Tibial artery (tissue), 4 donors: ENCODE data around the gene ELOVL1.
A peak's percentile ranks its signal among the peaks of the same experiment; 100 is the strongest.

Experiments
- DNase-seq, 2 donors: peaks; one replicate each; pipeline ENCODE4 v3.0.0-alpha.2; 2019
- H3K27ac ChIP-seq, 2 donors: fragments of 200-600 bp; sonication (generic) in 1 of 2; 1 replicate in 1 of 2; 2 replicates in 1 of 2; pipeline ENCODE4 v1.5.1; 2018 to 2019; ENCODE audit warnings: mild to moderate bottlenecking in 1 of 2
- H3K27me3 ChIP-seq, 2 donors: fragments of 200-600 bp; sonication (generic) in 1 of 2; one replicate each; pipeline versions ENCODE4 v1.5.1 to v1.6.0; 2016 to 2019
- H3K36me3 ChIP-seq, 3 donors: fragments of 200-600 bp; sonication (generic) in 2 of 3; one replicate each; pipeline ENCODE4 v1.5.1; 2016 to 2019; ENCODE audit warnings: mild to moderate bottlenecking in 2 of 3
- H3K4me1 ChIP-seq, 4 donors: fragments of 200-600 bp; sonication (generic) in 2 of 4; 1 replicate in 3 of 4; 2 replicates in 1 of 4; pipeline ENCODE4 v1.5.1; 2016 to 2019
- H3K4me3 ChIP-seq, 2 donors: fragments of 200-600 bp; sonication (generic) in 1 of 2; 1 replicate in 1 of 2; 2 replicates in 1 of 2; pipeline ENCODE4 v1.5.1; 2018 to 2019; ENCODE audit warnings: mild to moderate bottlenecking in 2 of 2
- H3K9me3 ChIP-seq, 3 donors: fragments of 200-600 bp; sonication (generic) in 1 of 3; one replicate each; pipeline ENCODE4 v1.5.1; 2016 to 2019
- intact Hi-C: fragments of 100-400 bp; cut with DNase I; formaldehyde crosslinking; loops from one replicate; pipeline ENCODE4 v1.15.0; 2023; ENCODE audit warnings: low total_unique reads
- TF ChIP-seq, protein P1 (sequence below), 2 experiments: fragments of 200-600 bp in 1 of 2; fragments of 450-650 bp in 1 of 2; IDR thresholded peaks; one replicate each; pipeline ENCODE4 v1.5.1; 2017 to 2019; ENCODE audit warnings: antibody characterized with exemption in 2 of 2, mild to moderate bottlenecking in 1 of 2, moderate library complexity in 1 of 2

The ELOVL1 gene

DNA sequence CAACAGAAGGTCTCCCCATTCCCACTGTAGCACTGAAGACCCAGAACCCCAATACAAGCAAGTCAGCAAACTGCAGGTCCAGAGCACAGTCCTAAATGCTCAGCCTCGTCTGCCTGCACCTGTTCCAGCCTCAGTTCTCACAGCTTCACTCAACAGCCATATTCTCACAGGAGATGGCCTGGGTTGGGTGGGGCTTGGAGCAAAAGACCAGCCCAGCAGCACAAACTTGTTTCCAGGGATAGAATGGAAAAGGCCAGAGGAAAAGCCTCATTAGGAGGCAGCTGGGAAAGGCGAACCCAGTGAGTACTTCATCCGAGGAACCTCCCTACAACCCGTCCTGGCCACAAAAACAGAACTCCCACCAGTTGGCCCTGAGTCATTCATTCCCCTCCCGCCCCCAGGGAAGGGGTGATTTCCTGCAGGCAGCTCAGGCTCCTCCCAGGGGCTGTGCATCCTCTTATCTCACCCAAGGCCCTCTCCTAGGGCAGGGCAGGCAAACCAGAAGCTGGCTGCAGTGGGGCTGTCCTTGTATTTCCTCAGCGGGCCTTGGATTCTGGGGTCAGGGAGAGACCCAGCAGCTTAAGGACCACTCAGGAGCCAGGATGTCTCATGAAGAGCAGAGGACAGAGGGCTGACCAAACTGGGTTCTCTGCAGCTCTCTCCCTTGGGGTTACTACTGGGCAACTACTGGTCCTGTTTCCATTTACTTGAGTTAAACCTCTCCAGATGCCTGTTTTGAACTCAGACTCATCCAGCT is 37.6 kb downstream of the ELOVL1 start:
- intact Hi-C loops = no loop called here
- peak; percentile 38 to 69 for DNase-seq
- no peaks in the 10 kb centered on the region for H3K36me3 ChIP-seq
- H3K27me3 ChIP-seq = no peaks in the 10 kb centered on the region
- peaks cover 0 to 8% (median 4%) of the 10 kb centered on the region in 3 donors for H3K9me3 ChIP-seq
- TF ChIP-seq, protein P1, sequence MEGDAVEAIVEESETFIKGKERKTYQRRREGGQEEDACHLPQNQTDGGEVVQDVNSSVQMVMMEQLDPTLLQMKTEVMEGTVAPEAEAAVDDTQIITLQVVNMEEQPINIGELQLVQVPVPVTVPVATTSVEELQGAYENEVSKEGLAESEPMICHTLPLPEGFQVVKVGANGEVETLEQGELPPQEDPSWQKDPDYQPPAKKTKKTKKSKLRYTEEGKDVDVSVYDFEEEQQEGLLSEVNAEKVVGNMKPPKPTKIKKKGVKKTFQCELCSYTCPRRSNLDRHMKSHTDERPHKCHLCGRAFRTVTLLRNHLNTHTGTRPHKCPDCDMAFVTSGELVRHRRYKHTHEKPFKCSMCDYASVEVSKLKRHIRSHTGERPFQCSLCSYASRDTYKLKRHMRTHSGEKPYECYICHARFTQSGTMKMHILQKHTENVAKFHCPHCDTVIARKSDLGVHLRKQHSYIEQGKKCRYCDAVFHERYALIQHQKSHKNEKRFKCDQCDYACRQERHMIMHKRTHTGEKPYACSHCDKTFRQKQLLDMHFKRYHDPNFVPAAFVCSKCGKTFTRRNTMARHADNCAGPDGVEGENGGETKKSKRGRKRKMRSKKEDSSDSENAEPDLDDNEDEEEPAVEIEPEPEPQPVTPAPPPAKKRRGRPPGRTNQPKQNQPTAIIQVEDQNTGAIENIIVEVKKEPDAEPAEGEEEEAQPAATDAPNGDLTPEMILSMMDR (IDR thresholded peaks at IDR 0.05) = no peak
- H3K27ac ChIP-seq = no peak overlapping the region
- H3K4me1 ChIP-seq = peaks cover 0 to 11% (median 5%) of the 10 kb centered on the region in 4 donors
- H3K4me3 ChIP-seq = no peak overlapping the region

DNA sequence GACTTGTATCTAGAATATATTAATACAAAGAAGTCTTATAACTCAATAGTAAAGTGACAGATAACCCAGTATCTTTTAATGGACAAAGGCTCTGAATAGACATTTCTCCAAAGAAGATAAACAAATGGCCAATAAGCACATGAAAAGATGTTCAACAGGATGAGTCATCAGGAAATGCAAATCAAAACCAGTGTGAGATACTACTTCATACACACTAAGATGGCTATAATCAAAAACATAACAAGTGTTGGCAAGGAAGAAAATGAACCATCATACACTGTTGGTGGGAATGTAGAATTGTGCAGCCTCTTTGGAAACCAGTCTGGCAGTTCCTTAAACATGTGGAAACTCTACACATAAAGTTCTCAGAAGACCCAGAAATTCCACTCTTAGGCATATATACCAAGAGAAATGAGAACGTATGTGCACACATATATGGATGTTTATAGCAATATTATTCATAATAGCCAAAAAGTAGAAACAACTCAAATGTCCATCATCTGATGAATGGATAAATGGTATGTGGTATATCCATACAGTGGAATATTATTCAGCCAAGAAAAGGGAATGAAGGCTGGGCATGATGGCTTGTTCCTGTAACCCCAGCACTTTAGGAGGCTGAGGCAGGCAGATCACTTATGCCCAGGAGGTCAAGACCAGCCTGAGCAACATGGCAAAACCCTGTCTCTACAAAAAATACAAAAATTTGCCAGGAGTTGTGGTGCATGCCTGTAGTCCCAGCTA is 40.1 kb downstream of the ELOVL1 start:
- intact Hi-C loops = no loop called here
- DNase-seq = no peak
- no peak overlapping the region for H3K27ac ChIP-seq
- no peaks in the 10 kb centered on the region for H3K27me3 ChIP-seq
- TF ChIP-seq, protein P1 (IDR thresholded peaks at IDR 0.05) = no peak
- peaks cover 0 to 8% (median 0%) of the 10 kb centered on the region in 3 donors for H3K36me3 ChIP-seq
- peaks cover 0 to 13% (median 4%) of the 10 kb centered on the region in 3 donors for H3K9me3 ChIP-seq
- H3K4me3 ChIP-seq = no peak overlapping the region
- peaks cover 0 to 11% (median 5%) of the 10 kb centered on the region in 4 donors for H3K4me1 ChIP-seq

DNA sequence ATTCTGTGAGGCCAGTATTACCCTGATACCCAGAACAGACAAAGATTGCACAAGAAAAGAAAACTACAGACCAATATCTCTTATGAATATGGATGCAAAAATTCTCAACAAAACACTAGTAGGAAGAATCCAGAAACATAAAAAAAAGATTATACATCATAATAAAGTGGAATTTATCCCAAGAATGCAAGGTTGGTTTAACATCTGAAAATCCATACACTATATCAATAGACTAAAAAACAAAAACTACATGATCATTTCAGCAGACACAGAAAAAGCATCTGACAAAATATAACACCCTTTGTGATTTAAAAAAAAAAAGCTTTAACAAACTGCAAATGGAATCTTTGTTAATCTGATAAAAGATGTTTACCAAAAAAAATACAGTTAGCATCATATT is 42.4 kb downstream of the ELOVL1 start:
- DNase-seq = no peak
- H3K27me3 ChIP-seq = no peaks in the 10 kb centered on the region
- TF ChIP-seq, protein P1 (IDR thresholded peaks at IDR 0.05) = no peak
- intact Hi-C loops = no loop called here
- H3K4me3 ChIP-seq = no peak overlapping the region
- peaks cover 0 to 9% (median 4%) of the 10 kb centered on the region in 4 donors for H3K4me1 ChIP-seq
- H3K27ac ChIP-seq = no peak overlapping the region
- peaks cover 0 to 8% (median 0%) of the 10 kb centered on the region in 3 donors for H3K36me3 ChIP-seq
- H3K9me3 ChIP-seq = peaks cover 0 to 13% (median 4%) of the 10 kb centered on the region in 3 donors

DNA sequence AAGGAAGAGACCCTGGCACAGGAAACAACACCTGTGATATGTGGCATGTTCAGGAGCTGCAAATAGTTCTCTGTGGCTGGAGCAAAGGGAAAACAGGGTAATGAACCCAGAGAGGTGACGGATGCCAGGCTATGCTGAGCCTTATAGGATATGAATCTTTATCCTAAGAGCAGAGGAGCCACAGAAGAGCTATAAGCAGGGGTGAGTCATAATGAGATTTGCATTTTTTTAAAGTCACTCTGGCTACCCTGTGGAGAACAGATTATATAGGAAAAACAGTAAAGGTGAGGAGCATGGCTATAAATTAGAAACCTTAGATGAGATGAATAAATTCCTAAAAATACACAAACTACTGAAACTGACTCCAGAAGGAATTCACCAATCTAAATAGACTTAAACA is 43.0 kb downstream of the ELOVL1 start:
- Histone ChIP-seq H3K9me3 (peaks cover 0 to 13% (median 4%) of the 10 kb centered on the region in 3 donors), H3K36me3 (peaks cover 0 to 8% (median 0%) of the 10 kb centered on the region in 3 donors), H3K4me3 (no peak overlapping the region), H3K4me1 (peaks cover 0 to 3% (median under 1%) of the 10 kb centered on the region in 4 donors), H3K27ac (no peak overlapping the region), H3K27me3 (no peaks in the 10 kb centered on the region)
- no peak for DNase-seq
- intact Hi-C loops = no loop called here
- TF ChIP-seq, protein P1 (IDR thresholded peaks at IDR 0.05) = no peak

DNA sequence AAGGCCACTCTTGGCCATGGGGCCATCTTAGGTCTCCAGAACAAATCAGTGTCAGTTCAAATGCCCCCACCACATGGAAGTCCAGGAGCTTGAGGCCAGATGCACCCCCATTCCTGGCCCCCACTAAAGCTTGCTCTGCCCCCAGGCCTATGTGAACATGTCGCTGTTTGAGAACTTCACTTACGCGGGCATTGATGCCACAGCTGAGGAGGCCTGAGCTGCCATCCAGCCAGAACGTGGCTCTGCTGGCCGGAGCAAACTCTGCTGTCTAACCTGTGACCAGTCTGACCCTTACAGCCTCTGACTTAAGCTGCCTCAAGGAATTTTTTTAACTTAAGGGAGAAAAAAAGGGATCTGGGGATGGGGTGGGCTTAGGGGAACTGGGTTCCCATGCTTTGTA is 45.3 kb downstream of the ELOVL1 start:
- H3K27me3 ChIP-seq = no peaks in the 10 kb centered on the region
- H3K4me1 ChIP-seq = no peaks in the 10 kb centered on the region
- peaks cover 0 to 8% (median 0%) of the 10 kb centered on the region in 3 donors for H3K9me3 ChIP-seq
- peaks cover 0 to 8% (median 0%) of the 10 kb centered on the region in 3 donors for H3K36me3 ChIP-seq
- DNase-seq = peak in 1 of 2 donors; percentile 21
- TF ChIP-seq, protein P1 (IDR thresholded peaks at IDR 0.05) = no peak
- intact Hi-C loops = no loop called here
- H3K4me3 ChIP-seq = no peak overlapping the region
- H3K27ac ChIP-seq = no peak overlapping the region
